ENCODE measurements around the gene CMTM1.
A peak's percentile ranks its signal among the peaks of the same experiment; 100 is the strongest.
"Not testable (repeated sequence)": the region's sequence is repeated elsewhere in the genome, so short reads cannot be mapped to it uniquely, and the experiment has no call there.

CMTM1 gene

DNA sequence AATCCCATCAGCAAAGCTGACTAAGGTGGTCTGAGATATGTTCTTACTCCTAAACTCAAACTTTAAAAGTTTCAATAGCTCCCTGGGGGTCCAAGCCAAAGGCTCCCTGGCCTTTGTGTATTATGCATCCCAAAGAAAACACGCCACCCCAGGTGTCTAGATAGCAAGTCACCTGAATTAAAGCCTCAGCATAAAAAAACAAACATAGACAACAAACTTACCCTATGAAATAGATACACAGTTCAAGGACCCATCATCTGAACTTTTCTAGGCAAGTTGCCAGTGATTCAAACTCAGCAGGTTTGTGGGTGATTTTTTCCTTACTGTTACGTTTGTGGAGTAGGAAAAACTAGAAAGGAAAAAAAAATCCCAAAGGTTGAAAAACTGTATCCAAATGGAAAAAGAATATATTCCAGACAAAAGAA, 50.8 kb downstream of the CMTM1 start:
- DNase-seq, result no peak

DNA sequence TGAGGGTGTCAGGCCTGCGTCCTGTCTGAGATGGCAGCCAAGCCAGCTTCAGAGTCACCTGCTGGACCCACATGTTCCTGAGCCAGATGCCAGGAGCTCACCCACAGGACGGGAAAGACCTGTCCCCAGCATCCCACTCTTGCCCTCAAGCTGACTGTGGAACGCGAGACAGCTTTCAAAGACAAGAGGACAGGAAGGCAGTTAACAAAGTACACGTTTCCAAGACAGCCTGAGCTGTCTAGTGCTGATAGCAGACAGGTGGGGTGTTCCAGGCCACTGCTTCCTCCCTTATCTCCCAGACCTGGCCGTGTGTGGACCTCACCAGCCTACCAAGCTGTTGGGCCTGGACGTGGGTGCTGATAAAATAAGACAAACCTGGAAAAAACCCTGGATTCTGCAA, 51.5 kb downstream of the CMTM1 start:
- DNase-seq, result no peak

DNA sequence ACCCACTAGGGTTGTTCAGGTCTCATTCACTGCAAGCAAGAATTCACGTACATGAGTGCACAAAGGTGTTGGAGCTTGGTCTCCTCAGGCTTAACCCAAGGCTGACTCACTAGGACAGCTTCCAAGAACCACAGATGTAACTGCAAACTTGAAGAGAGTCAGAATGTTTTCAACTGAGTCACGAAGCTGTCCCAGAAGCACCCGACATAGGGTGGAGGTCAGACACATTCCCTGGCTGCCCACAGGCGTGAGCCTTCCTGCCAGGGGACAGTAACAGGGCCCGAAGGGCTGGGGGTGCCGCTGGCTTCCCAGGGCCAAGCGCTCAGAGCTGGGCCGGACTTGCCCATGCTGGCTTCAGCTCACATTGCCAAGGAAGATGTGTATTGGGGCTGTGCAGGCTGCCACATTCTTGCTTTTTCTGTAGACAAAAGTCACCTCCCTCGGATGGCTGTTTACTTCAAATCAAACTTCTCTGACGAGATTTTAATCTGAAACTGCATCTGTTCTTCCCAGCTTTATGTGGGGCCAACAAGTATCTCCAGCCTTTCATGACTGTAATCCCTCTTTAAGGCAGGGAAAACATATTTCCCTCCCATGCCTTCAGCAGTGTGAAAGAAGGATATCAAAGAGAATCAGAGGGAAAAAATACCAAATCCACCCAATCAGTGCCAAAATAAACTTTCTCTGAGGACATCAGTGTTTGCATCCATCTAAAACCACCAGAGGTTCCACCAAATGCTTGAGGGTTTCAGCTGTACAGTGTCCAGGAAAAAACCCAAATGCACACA, 52.5 kb downstream of the CMTM1 start:
- DNase-seq, result no peak

DNA sequence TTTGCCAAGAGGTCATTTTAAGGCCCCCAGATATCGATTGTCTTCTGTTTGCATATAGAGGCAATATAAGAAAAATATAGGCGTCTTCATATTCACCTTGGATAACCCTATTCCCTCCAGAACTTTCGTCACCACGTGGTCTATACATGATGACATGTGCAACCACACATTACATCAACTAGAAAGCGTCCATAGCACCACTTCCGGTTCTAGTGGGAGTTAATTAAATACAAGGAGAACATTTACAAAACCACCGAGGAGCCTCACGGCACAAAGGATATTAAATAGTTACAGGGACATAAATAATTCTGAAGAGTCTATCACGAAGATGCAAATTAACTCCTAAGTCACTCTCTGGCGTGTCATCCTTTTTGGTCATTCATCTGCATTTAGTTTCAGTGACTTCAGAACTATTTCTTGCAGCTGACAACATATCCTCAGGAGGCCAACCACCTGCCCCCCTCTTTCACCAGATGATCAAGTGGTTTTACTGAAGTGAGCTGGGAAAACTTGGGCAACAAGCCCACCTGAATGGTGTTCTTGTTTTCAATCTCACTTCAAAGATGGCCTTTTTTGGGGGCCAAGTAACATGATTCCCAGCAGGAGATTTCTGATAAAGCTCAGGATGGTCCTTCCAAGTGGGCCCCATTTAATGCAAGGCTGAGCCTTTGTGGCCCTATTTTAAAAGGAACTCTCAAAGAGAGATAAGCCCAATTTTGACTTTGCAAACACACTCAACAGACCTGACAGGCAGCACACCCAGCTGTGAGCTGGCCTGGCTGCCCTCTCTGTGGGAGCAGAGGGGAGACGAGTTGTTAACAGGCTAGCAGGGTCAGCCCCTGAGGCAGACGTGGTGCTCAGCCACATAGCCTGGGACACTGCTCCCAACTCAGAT, 53.5 kb downstream of the CMTM1 start:
- DNase-seq, result peak in 2 of 3 donors; percentile 30 to 44

DNA sequence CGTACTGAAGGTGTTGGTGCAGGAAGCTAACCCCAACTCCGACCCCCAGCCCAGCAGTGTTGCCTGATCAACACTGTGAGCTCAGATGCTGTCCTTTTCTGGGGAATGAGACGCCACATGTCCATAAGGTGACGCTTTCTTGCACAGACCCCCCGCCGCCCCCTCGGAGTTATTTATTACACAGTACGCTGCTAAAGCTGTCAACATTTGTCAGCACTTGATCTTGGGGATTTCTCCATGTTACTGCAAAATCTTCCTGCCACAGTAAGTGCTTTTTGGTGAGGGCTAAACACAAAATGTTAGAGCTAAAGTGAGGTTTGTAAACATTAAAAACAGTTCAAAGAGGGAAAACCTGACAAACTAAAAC, 54.2 kb downstream of the CMTM1 start:
- DNase-seq, result no peak

DNA sequence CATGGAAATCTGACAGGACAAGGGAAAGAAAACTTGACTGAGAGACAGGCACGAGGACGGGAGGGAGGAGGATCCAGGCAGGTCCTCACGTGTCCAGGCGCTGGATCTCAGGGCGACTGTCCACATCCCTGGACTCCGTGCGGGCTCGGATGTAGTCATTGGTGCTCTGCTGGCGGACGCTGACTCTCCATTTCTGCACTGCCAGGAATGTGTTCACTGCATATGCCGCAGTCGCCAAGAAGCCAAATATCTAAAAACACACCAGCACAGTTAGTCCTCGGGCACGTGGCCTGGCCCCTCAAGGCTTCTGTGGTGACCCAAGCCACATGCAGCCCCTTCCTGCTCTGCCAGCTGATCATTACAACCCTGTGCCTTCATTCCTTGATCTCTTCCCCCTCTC, 55.7 kb downstream of the CMTM1 start:
- DNase-seq, result no peak

DNA sequence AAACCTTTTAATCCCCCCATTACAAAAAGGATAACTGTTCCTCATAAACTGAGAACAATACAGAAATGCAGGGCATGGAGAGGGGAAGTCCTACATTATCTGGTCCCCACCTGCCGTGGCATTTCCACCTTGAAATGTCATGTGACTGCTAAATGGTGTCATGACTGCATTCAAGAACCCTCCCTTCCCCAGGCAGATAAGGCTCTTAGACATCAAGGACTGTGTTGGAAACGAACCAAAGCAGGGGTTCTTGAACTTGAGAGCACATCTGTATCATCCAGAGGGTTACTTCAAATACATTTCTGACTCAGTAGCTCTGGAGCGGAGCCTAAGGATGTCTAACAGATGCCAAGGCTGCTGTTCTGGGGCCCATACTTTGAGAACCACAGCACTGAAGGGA, 56.6 kb downstream of the CMTM1 start:
- DNase-seq, result no peak

DNA sequence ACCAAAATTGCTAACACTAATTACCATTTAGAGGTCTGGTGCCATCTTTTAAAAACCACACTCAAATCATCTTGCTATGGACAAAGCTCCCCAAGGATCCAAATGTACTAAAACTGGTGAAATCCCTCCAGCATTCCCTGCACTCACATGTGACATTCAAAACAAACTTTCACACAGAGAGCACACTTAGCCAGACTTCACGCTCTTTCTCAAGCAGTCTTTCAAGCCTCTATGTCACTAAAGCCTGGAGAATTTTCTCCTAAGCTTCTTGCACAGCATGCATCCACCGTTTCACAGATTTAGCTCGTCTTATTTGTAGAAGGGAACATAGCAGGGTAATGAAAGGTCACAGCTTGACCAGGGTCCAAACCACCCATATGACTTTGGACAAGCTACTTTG, 57.5 kb downstream of the CMTM1 start:
- no peak for DNase-seq

DNA sequence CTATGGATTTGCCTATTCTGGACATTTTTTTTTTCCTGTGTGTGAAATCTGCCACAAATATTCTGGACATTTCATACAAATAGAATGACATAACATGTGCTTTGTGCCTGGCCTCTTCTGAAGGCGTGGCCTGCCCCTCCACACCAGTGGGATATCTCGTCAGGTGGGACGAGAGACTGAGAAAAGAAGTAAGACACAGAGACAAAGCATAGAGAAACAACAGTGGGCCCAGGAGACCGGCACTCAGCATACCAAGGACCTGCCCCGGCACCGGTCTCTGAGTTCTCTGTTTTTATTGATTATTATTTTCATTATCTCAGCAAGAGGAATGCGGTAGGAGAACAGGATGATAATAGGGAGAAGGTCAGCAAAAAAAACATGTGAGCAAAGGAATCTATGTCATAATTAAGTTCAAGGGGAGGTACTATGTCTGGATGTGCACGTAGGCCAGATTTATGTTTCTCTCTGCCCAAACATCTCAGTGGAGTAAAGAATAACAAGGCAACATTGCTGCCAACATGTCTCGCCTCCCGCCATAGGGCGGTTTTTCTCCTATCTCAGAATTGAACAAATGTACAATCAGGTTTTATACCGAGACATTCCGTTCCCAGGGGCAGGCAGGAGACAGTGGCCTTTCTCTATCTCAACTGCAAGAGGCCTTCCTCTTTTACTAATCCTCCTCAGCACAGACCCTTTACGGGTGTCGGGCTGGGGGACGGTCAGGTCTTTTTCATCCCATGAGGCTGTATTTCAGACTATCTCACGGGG, 61.6 kb downstream of the CMTM1 start:
- DNase-seq, result not testable (repeated sequence)

All from suppressor macrophage treated with lipopolysaccharide for 1 hour (primary cell).